Measurements from ENCODE around the gene RHEB.
A peak's percentile ranks its signal among the peaks of the same experiment; 100 is the strongest.

RHEB gene, protein sequence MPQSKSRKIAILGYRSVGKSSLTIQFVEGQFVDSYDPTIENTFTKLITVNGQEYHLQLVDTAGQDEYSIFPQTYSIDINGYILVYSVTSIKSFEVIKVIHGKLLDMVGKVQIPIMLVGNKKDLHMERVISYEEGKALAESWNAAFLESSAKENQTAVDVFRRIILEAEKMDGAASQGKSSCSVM

GRCh38 chr7:151519765-151520418 lies at the start of gene RHEB:
Gene RHEB (minus strand): TSS chr7:151519895. CDS start chr7:151519511, 384 bp downstream.
- H3K27ac Mint-ChIP-seq = peak within 1 kb of the TSS; percentile 94
- ATAC-seq (replicated peaks) (peak; percentile 88 to 89), DNase-seq (peak; percentile 98)
- H3K9me3 Mint-ChIP-seq = no peaks in the 10 kb centered on the region
- H3K27me3 Mint-ChIP-seq = peaks cover 0 to 7% of the 10 kb centered on the region in 2 donors
- peaks cover 12 to 20% of the 10 kb centered on the region in 2 donors for H3K36me3 Mint-ChIP-seq
- H3K4me1 Mint-ChIP-seq = peaks cover 25 to 42% of the 10 kb centered on the region in 2 donors
- peak within 1 kb of the TSS; percentile 85 to 92 for H3K4me3 Mint-ChIP-seq

GRCh38 chr7:151566897-151567320 lies 47.2 kb upstream of the RHEB start:
- ATAC-seq (replicated peaks) (no peak), DNase-seq (no peak)
- Mint-ChIP-seq H3K27me3 (no peaks in the 10 kb centered on the region), H3K9me3 (no peaks in the 10 kb centered on the region), H3K27ac (no peak overlapping the region), H3K4me3 (no peak overlapping the region), H3K36me3 (peaks cover 6 to 13% of the 10 kb centered on the region in 2 donors), H3K4me1 (no peaks in the 10 kb centered on the region)

DNA sequence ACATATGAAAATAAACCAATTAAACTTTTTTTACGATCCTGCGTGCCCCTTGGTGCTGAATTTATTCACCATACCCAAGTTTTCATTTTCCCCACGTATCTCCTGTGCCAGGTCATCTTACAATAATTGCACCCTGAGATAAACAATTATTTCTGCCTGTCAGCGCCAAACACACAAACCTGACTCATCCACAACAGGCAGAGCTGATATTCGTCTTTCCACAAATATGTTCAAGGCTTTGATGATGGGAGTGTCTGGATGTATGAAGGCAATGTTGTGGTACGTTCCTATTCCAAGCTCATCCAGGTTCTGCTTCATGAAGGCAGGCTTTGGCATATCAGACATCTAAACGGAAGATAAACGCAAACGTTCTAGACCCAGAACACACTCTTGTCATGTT lies 45.8 kb upstream of the RHEB start:
- H3K4me1 Mint-ChIP-seq = no peaks in the 10 kb centered on the region
- H3K27ac Mint-ChIP-seq = no peak overlapping the region
- no peaks in the 10 kb centered on the region for H3K27me3 Mint-ChIP-seq
- no peak overlapping the region for H3K4me3 Mint-ChIP-seq
- ATAC-seq (replicated peaks) = no peak
- H3K36me3 Mint-ChIP-seq = peaks cover 8 to 20% of the 10 kb centered on the region in 2 donors
- DNase-seq = no peak
- no peaks in the 10 kb centered on the region for H3K9me3 Mint-ChIP-seq

GRCh38 chr7:151560243-151560642 lies 40.5 kb upstream of the RHEB start:
- no peaks in the 10 kb centered on the region for H3K9me3 Mint-ChIP-seq
- H3K4me1 Mint-ChIP-seq = no peaks in the 10 kb centered on the region
- H3K4me3 Mint-ChIP-seq = no peak overlapping the region
- DNase-seq (no peak), ATAC-seq (replicated peaks) (no peak)
- no peak overlapping the region for H3K27ac Mint-ChIP-seq
- H3K36me3 Mint-ChIP-seq = peaks cover 12 to 35% of the 10 kb centered on the region in 2 donors
- no peaks in the 10 kb centered on the region for H3K27me3 Mint-ChIP-seq

- DNase-seq = no peak
- H3K36me3 Mint-ChIP-seq = peaks cover 12 to 35% of the 10 kb centered on the region in 2 donors
- H3K27me3 Mint-ChIP-seq = no peaks in the 10 kb centered on the region
- H3K27ac Mint-ChIP-seq = no peak overlapping the region
- ATAC-seq (replicated peaks) = no peak
- H3K9me3 Mint-ChIP-seq = no peaks in the 10 kb centered on the region
- no peak overlapping the region for H3K4me3 Mint-ChIP-seq
- no peaks in the 10 kb centered on the region for H3K4me1 Mint-ChIP-seq
Observed at GRCh38 chr7:151559557-151560183, 40.0 kb upstream of the RHEB start.

GRCh38 chr7:151558575-151558974 lies 38.9 kb upstream of the RHEB start:
- no peak overlapping the region for H3K27ac Mint-ChIP-seq
- DNase-seq (no peak), ATAC-seq (replicated peaks) (no peak)
- no peaks in the 10 kb centered on the region for H3K9me3 Mint-ChIP-seq
- H3K27me3 Mint-ChIP-seq = no peaks in the 10 kb centered on the region
- H3K4me3 Mint-ChIP-seq = no peak overlapping the region
- H3K36me3 Mint-ChIP-seq = peaks cover 10 to 29% of the 10 kb centered on the region in 2 donors
- no peaks in the 10 kb centered on the region for H3K4me1 Mint-ChIP-seq

DNA sequence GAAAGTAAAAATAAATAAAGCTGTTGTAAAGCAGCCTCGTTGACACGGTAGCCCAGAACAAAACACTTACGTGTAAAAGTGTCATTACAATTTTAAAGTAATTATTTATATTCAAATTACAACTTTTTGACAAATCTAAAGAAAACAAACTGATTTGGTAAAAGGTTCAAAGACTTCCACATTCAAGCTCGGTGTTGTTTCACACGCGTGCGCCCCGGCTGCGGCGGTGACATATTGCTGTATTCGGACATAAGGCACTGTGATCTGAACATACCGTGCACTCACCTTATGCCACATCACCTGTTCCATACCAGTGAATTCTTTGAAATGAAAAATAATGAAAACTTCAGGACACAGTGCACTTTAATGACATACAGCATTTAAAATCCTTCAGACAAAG lies 36.9 kb upstream of the RHEB start:
- ATAC-seq (replicated peaks) (no peak), DNase-seq (no peak)
- Mint-ChIP-seq H3K36me3 (peaks cover 10 to 25% of the 10 kb centered on the region in 2 donors), H3K4me1 (no peaks in the 10 kb centered on the region), H3K27me3 (no peaks in the 10 kb centered on the region), H3K4me3 (no peak overlapping the region), H3K27ac (no peak overlapping the region), H3K9me3 (no peaks in the 10 kb centered on the region)

DNA sequence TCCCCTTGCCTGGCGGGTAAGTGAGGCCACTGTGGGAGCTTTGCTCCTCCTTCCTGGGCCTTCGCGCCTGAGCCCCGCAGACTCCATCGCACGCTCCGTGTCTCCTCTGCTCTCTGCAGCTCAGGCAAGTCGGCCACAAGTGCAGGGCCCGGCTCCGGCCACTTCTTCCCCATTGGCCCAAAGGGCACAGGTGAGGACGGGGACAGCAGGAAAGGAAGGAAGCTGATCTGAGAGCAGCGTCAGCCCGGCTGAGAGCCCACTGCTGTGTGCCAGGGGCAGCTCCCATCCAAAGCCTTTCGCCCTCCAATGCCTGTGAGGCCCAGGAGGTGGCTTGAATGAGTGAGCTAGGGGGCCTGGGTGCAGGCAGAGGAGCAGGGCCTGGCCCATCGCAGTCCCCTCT lies 33.7 kb upstream of the RHEB start:
- Mint-ChIP-seq H3K27me3 (peaks cover 0 to under 1% of the 10 kb centered on the region in 2 donors), H3K27ac (no peak overlapping the region), H3K9me3 (no peaks in the 10 kb centered on the region), H3K4me1 (no peaks in the 10 kb centered on the region), H3K36me3 (peaks cover 4 to 11% of the 10 kb centered on the region in 2 donors), H3K4me3 (no peak overlapping the region)
- DNase-seq (no peak), ATAC-seq (replicated peaks) (no peak)

DNA sequence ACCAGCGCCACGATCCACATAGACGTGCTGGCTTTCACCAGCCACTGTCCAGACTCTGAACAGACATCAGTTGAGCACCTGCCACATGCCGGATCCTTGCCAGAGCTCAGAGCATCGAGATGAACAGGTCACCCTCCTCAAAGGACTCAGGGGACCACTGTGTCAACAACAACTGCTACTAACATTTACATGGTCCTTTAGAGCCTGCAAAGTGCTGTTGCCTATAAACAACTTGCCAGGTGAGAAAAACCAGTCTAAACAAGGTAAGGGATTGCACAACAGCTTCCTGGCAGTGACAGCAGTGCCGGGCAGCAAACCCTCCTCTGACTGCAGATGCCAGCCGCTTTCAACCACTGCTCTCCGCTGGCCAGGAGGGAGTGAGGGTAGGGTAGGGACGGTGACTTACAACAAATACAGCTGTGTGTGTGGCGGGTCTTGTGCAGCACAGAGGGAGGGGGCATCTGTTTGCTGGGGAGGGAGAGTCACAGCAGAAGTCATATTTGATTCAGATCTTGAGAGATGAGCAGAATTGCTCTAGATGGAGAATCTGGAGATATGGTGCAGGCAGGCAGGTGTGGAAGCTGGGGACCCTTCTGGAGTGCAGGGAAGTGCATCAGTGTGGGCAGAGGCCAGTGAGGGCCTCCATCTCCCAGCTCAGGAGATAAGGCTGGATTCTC lies 32.8 kb upstream of the RHEB start:
- H3K36me3 Mint-ChIP-seq = peaks cover 4 to 11% of the 10 kb centered on the region in 2 donors
- H3K27ac Mint-ChIP-seq = no peak overlapping the region
- H3K9me3 Mint-ChIP-seq = no peaks in the 10 kb centered on the region
- DNase-seq (no peak), ATAC-seq (replicated peaks) (no peak)
- H3K4me3 Mint-ChIP-seq = no peak overlapping the region
- H3K4me1 Mint-ChIP-seq = no peaks in the 10 kb centered on the region
- H3K27me3 Mint-ChIP-seq = peaks cover 0 to 7% of the 10 kb centered on the region in 2 donors

- H3K4me3 Mint-ChIP-seq = no peak overlapping the region
- DNase-seq (no peak), ATAC-seq (replicated peaks) (no peak)
- no peaks in the 10 kb centered on the region for H3K9me3 Mint-ChIP-seq
- H3K36me3 Mint-ChIP-seq = peaks cover 4 to 7% of the 10 kb centered on the region in 2 donors
- H3K27ac Mint-ChIP-seq = no peak overlapping the region
- peaks cover 0 to 11% of the 10 kb centered on the region in 2 donors for H3K27me3 Mint-ChIP-seq
- H3K4me1 Mint-ChIP-seq = no peaks in the 10 kb centered on the region
Observed at GRCh38 chr7:151551820-151552219, 32.1 kb upstream of the RHEB start.

DNA sequence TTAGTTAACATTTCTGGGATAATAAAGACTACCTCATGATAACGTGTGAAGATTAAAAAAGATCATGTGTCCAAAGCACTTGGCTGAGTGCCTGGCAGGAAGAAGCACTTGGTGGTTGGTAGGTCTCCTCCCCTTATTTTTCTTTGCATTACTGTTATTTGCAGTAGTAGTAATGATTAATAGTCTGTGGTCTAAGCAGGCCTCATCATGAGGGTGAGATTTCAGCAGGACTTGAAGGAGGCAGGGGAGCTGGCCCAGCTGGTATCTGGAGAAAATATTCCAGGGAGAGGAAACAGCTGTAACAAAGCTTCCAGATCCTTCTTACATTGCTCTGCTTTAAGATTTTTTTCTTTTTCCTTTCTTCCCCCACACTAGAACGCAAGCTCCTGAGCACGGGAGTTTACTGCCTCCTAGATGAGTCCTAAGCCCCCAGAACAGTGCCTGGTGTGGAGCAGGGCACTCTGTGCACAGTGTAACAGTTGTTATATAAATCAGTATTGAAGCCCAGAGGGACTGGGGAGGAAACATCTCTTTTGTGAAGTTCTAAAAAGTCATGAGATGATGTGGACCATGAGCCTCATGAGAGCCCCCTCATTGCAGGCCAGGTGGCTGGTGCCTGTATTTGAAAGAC lies 31.1 kb upstream of the RHEB start:
- Mint-ChIP-seq H3K27ac (no peak overlapping the region), H3K4me1 (no peaks in the 10 kb centered on the region), H3K27me3 (peaks cover 9 to 18% of the 10 kb centered on the region in 2 donors), H3K9me3 (no peaks in the 10 kb centered on the region), H3K36me3 (no peaks in the 10 kb centered on the region), H3K4me3 (no peak overlapping the region)
- DNase-seq (no peak), ATAC-seq (replicated peaks) (no peak)

DNA sequence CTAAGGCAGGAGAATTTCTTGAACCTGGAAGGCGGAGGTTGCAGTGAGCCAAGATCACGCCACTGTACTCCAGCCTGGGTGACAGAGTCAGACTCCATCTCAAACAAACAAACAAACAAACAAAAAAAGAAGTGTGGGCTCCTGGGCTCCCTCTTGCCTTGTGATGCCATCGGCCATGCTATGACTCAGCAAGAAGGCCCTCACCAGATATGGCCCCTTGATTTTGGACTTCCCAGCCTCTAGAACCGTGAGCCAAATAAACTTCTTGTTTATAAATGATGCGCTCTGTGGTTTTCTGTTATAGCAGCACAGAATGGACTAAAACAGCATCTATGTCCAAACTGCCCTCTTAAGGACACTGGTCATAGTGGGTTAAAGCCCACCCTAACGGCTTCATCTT lies 29.9 kb upstream of the RHEB start:
- Mint-ChIP-seq H3K27me3 (peaks cover 12 to 25% of the 10 kb centered on the region in 2 donors), H3K9me3 (no peaks in the 10 kb centered on the region), H3K4me3 (no peak overlapping the region), H3K27ac (no peak overlapping the region), H3K36me3 (no peaks in the 10 kb centered on the region), H3K4me1 (no peaks in the 10 kb centered on the region)
- DNase-seq (no peak), ATAC-seq (replicated peaks) (no peak)

DNA sequence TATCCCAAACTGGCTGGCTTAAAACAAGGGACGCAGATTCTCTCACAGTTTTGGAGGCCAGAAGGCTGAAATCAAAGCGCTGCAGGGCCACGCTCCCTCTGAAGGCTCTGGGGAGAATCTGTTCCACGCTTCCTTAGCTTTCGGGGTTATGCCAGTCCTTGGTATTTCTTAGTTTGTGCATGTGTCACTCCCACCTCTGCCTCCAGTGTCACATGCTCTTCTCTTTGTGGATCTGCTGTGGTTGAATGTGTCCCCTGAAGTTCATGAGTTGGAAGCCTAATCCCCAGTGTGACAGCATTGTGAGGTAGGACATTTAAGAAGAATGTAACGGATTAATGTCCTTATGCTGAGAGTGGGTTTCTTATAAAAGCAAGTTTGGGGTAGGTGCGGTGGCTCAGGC lies 29.4 kb upstream of the RHEB start:
- Mint-ChIP-seq H3K27ac (no peak overlapping the region), H3K4me1 (no peaks in the 10 kb centered on the region), H3K36me3 (no peaks in the 10 kb centered on the region), H3K4me3 (no peak overlapping the region), H3K9me3 (no peaks in the 10 kb centered on the region), H3K27me3 (peaks cover 17 to 25% of the 10 kb centered on the region in 2 donors)
- ATAC-seq (replicated peaks) (no peak), DNase-seq (no peak)

GRCh38 chr7:151544183-151544582 lies 24.5 kb upstream of the RHEB start:
- no peak for ATAC-seq (replicated peaks)
- Mint-ChIP-seq H3K36me3 (no peaks in the 10 kb centered on the region), H3K4me3 (no peak overlapping the region), H3K9me3 (no peaks in the 10 kb centered on the region), H3K27me3 (peaks cover 32 to 36% of the 10 kb centered on the region in 2 donors), H3K4me1 (peaks cover 0 to under 1% of the 10 kb centered on the region in 2 donors), H3K27ac (no peak overlapping the region)
- DNase-seq = no peak

All from stimulated activated naive B cell treated with anti-CD40 and anti-IgM and Interleukin-4, amounts not matched to agents 10 μg/mL and 1 μg/mL and 100 μg/mL, for 72 hours (primary cell).